HG03025 (cell line): ENCODE measurements around the gene BCDIN3D.
"Not testable (repeated sequence)": the region's sequence is repeated elsewhere in the genome, so short reads cannot be mapped to it uniquely, and the experiment has no call there.

Source experiments
- ATAC-seq: cut with Tn5 transposase; IDR thresholded peaks from one replicate; pipeline ENCODE4 v1.9.1; 2021; ENCODE audit warnings: mild to moderate bottlenecking, moderate library complexity; ENCODE audit not compliant: unreplicated experiment, low FRiP score

The BCDIN3D gene

DNA sequence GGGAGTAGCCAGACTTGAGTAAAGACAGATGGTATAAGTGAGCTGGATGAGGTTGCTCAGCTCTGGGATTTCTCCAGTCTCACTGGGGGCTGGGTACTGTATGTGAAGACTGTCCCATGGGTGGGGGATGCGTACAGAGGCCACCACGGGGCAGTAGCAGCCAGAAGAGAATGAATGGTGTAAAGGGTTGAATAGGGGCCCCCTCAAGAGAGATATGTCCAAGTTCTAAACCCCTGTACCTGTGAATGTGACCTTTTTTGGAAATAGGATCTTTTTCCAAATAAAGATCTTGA is 21.8 kb upstream of the BCDIN3D start:
- ATAC-seq = no peak

DNA sequence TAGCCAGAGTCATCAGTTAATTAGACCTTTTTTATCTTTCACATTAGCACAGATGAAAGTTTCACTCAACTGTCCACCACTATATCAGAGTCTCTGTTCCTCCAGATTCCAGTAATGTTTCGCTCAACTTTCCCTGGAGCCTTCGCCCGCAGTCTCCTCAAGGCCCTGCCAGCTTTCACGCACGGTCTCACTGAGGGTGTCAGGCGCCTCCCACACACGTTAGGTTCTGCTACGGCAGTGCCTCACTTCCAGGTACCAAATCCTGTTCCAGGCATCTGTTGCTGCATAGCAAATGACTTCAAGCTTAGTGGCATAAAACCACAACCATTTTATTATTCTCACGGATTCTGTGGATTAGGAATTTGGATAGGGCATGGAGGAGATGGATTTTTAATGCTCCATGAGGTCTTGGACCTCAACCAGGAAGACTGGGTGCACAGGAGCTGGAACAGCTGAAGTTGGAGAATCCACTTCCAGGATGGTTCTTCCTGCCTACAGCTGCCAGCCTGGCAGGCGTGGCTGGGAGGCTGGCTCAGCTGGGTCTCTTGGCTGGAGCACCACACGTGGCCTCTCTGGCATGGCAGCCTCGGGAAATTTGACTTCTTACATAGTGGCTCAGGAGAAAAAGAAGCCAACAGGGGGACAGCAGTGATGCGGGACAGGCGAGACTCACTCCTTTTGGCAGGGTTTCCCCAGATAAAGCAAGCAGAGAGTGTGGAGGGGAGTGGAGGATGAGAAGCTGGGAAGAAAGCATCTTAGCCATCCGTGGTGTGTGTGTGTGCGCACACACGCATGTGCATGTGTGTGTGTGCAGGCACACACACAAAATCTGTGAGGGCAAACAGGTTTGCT is 21.3 kb upstream of the BCDIN3D start:
- ATAC-seq = no peak

DNA sequence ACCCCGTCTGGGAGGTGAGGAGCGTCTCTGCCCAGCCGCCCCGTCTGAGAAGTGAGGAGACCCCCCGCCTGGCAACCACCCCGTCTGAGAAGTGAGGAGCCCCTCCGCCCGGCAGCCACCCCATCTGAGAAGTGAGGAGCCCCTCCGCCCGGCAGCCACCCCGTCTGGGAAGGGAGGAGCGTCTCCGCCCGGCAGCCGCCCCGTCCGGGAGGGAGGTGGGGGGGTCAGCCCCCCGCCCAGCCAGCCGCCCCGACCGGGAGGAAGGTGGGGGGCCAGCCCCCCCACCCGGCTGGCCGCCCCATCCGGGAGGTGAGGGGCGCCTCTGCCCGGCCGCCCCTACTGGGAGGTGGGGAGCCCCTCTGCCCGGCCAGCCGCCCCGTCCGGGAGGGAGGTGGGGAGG is 18.0 kb upstream of the BCDIN3D start:
- not testable (repeated sequence) for ATAC-seq

DNA sequence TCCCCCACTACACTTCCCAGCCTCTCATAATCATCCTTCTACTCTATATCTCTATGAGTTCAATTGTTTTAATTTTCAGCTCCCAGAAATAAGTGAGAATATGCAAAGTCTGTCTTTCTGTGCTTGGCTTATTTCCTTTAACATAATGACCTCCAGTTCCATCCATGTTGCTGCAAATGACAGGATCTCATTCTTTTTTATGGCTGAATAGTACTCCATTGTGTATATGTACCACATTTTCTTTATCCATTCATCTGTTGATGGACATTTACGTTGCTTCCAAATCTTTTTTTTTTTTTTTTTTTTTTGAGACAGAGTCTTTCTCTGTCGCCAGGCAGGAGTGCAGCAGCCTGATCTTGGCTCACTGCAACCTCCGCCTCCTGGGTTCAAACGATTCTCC is 13.0 kb upstream of the BCDIN3D start:
- ATAC-seq = not testable (repeated sequence)

DNA sequence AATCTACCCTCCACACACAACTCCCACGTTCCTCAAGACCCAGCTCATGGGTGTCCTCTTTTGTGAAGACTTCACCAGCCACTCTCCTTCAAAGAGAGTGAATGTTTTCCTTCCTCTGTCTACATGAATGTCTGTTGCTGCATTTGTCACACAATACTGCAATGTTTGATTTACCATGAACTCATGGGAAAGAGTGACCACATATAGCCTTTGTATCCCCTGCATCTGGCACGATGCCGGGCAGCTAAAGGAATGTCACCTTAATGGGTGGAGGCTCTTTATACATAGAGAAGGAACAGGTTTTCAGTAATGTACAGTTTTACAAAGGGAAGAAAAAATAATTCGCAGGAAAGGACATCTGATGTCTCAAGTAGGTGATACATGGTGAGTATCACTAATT is 12.1 kb upstream of the BCDIN3D start:
- ATAC-seq = no peak

DNA sequence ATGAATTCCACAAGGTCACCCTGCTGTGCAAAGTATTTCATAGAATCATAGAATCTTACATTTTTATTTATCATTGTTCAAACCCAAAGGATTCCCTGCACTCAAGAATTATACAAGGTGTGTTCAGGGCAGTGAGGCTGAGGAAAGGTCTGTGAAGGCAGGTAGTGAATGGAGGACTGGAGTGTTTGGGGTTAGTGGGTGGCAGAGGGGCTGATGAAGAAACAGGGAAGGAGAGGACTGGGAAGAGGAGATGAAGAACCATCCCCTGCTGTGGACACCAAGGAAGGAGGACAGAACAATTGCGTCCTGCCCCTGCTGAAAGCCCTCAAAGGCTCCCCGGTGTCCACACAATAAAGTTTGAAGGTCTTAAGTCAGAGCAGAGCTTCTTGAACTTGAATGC is 10.8 kb upstream of the BCDIN3D start:
- ATAC-seq = no peak

DNA sequence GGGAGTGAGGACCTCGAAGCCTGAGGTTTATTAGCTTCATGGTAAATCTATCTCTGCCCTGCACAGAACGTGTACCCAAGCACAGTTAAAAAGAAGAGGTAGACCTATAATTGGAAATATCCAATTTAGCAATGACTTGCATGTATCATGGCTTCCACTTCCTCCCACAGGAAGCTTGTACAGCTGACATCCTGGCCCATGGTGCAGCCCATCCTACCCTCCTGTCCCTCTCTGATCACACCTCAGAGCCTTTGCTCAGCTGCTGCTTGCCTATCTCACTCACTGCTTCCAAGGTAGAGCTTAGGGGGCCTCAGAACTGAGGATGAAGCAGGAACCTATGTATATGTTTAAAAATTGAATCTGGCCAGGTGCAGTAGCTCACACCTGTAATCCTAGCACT is 4.3 kb upstream of the BCDIN3D start:
- ATAC-seq = no peak

DNA sequence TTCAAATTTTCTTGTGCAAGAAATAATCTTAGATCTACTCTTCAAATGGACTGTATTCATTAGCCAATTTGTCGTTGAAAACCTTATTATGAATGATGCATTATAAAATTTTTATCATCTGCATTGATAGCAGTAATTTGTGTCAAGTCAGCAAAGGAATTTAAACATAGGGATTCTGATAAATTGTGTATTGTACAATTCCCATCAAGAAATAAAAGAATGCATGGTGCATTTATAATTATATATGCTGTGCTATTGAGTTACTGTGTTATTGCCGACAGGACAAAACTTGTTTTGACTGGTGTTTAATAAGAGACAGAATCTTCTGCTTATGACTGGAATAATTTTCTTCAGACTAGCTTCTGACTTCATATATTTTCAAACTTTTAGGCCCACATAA is 3.1 kb upstream of the BCDIN3D start:
- no peak for ATAC-seq

DNA sequence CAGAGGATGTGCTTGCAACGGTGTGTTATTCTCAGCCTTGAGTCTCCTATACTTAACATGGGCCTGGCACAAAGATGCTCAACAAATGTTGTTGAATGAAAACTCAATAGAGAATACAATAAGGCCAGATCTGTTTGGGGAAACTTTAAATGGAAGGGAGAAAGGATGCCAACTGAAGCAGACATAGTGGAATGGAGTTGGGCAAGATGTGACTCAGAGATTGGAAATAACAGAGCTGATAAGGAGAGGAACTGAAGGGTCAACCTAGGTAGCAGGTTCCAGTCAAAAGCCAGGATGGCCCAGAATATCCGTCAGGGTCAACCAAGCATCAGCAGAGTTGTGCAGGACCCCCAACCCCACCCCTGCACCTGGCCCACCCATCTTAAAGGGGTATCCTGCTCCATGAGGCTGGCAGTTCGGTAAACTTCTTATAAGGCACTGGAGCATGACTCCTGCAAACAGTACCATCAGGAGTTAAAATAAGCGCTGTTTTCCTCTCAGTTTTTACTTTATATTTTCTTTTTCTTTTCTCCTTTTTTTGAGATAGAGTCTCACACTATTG is 1.1 kb upstream of the BCDIN3D start:
- ATAC-seq = no peak

DNA sequence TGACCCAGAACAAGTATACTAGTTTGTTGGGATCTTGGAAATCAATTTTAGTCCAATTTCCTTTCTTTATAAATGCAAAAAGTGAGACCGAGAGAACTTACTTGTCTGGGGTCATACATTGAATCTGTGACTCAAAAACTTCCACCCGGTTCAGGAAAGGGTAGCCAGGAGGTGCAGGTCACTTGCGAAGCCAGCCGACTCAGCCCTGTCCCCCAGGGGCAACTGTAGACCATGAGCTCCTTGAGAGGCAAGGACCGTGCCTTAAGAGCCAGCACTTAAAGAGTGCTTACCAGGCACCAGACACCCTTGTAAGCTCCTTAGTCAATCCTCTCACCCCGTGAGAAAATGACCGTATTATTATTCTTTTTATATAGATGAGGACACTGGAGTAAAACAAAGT is 505 bp upstream of the BCDIN3D start:
- ATAC-seq = no peak

DNA sequence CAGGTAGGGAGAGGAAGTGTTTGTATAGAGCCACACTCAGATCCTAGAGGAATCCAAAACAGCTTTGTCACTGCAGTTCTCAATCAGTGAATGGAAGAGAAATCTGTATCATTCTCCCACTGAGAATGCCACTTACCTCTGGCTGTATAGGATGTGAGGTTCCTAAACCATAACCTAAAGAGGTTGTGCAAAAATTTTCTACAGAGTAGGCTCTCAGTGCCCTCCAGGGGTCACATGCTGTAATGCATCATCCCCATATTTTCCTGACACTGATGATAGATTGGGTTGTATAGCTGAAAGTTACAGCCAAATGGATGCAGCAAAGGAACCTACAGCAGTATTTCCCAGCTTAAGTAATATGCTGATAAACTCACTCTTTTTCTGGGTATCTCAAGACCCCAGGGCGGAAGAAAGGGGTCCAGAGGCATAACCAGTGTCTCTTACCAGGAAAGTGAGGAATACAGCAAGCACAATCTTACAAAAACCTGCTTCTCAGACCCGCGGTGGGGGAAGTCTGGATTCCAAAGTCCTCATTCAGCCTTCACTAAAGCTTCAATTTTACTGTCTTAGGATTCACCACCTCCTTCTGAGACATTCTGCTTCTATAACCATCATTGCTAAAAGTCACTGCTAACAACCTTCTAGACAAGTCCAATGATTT is 3.8 kb downstream of the BCDIN3D start:
- ATAC-seq = no peak

DNA sequence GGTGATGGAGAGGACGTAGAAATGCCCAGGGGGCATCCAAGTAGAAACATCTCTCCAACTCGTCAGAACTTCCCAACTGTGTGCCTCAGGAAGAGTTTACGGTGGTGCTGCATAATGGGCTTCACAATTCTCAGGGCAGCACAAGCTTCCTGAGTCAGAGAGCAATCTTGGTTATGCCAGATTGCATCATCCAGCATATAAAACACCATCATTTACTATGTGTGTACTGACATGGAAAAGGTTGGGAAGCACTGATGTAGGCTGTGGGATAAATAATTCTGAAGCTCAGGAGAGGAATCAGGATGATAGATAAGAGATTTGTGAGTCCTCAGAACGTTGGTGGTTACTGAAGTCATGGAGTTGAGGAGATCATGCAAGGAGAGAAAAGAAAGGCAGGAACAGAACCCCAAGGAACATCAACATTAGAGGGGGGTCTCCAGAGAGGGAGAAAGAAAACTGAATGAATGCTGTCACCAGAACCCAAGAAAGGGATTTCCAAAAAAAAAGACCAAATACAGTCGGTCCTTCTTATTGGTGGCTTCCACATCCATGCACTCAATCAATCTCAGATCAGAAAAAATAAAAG is 10.0 kb downstream of the BCDIN3D start:
- ATAC-seq = no peak

DNA sequence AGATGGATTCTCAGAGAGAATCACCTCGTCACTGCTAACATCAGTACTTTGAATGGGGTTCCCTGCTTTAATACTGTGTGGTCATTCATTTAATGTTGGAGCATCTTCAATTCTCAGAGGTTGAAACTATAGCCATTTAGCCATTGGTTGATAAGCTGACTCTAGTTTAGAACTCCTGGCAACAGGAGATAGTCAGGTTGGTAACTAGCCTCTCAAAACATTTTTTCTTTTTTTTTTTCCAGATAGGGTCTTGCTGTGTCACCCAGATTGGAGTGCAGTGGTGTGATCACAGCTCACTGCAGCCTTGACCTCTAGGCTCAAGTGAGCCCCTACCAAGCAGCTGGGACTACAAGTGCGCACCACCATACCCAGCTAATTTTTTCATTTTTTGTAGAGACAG is 11.2 kb downstream of the BCDIN3D start:
- ATAC-seq = no peak

DNA sequence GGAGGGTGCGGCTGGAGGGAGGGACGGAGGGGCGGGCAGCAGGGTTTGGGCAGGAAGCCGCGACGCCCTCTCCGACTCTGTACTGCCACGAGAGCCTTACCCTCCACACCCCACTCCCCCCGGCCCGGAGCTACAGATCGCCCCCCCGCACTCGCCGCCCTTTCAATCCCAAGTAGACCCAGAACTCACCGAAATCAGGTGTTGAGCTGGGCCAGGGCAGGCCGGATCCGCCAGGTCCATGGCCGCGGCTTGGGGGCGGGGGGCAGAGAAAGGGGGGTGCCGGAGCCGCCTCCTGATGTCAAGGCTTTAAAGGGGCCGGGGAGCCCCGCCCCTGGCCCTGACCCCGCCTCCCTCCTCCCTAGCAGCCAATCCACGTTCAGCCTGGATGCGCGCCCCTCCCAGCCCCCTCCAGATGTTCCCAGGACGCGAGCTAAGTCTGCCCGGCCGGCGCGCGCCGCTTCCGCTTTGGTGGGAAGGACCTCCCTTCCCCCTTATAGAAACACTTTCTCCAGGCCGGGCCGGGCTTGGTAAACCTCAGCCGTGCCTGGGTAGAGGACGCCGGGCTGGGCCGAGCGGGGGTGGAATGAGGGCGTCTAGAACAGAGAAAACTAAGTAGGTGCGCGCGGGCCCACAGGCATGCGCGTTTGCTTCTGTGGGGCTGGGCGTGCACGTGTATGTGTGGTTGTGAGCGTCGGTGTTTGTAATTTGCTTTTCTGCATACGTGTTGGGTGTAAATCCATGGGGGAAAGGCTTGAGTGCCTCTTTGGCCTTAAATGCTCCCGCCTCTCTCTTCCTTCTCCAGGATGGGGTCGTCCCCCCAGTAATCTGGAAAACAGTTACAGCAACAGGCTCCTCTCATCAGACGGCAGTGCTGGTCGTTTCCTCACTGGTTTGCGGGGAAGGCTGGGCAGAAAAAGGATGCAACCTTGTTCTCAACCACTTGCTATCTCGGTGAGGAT is 14.5 kb downstream of the BCDIN3D start, which contains the start of gene NCKAP5L:
Gene NCKAP5L (minus strand): TSS at position 281 of the 959 bp plus-strand sequence. CDS start 24,369 bp downstream, outside the sequence.
- ATAC-seq = peak; percentile 70

DNA sequence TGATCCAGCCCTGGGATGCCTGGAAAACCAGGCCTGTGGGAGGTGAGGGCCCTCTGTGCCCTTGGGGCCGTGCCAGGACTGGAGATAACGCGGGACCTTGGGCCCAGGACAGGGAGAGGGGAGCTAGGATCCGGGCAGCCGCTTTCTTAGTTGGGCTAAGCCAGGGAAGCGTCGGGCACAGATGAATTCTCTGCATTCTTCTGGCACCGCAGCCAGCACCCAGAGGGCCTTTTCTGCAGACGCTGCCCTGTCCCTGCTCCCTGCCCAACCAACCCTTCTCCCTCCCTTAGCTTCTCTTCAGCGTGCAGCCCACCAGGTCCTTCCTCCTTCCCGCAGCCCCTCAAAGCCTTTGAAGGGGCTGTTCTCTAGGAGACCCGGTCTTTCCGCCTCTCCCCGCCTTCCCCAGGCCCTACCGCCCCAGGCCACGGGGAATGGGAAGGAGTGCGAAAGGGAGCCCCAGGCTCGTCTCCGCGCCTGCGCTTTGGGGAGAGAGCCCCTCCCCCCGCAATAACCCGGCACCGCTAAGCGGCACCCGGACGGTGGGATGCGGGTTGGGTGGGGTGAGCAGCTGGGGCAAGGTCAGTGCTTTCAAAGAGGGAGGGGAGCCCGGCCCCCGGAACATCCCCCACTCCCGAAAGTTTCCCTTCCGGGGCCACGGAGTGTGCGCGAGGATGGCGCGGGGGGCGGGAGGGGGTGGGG is 15.4 kb downstream of the BCDIN3D start:
- ATAC-seq = no peak

DNA sequence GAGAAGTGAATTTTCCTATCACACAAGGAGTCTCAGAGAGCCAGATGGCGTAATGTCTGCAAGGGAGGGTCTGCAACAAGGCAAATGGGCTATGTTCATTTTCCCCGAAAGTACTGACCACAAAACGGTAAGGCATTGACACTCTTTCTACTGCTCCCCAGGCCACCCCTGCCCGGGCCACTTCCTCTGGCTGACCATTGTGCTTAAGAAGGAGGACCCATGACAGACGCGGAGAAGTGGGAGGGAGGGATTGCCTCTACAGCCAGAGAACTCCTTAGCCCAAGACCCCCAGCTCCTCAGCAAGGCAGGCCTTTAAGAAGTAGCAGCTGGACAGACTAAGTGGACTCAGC is 15.9 kb downstream of the BCDIN3D start:
- no peak for ATAC-seq

DNA sequence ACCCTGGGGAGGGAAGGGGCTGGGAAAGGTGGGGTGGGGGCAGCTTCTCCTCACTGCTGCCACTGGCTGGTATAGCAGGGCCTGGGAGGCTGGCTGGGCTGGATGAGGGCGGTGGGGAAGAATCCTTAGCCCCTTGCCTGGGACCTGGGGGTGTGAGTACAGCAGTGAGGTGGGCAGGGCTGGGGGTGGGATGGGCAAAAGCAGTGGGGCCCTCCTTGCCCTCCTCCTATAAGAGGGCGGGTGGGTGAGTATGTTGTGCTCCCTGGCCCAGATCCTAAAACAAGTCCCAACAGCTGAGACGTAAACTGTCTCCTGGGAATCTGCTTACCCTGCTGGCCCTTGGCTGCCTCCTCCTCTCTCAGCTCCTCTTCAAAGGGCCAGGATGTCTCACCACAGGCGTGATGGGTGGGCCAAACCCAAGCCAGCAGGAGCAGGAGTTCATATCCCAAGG is 16.9 kb downstream of the BCDIN3D start:
- ATAC-seq = no peak

DNA sequence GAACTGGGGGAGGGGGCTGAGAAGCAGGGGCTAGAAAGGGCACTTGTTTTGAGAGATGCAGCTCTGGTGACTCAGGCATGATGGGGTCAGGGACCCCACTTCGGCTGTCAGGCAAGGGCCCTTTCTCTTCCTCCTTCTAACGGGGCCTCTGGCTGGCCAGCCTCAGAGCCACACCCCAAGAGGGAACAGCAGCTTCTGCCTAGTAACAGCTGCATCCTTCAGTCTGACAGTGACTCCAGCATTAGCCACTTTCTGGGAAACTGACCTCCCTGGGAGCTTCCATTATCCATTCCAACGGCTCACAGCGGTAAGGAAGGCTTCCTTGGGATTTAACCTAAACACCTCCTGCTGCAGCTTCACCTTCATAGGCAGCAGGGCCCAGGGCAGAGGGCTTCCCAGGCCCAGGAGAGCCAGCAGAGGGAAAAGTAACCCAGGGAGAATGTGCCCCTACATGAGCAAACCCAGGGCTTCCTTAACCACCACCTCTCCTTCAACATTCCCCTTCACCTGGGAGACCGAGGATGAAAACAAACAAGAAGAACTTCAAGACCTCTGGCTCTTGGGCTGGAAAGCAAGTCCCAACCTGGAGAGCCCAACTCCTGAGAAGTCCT is 17.4 kb downstream of the BCDIN3D start:
- ATAC-seq = no peak

DNA sequence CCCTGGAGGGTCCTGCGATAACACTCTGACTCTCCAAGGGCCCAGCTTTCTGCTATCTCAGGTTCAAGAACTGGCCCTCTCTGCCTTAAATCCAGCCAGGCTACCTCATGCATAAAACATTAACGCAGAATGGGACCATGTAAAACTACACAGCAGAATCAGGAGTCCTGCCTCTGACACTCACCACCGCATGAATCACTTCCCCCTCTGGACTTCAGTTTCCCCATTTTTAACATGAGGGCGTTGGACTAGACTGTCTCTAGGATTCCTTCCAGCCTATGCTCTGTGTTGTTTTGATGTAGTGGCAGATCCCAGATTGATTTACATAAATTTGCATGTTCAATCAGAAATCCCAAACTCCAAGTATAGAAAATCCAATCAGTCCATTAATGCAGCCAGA is 18.0 kb downstream of the BCDIN3D start:
- no peak for ATAC-seq
